HUES48 (cell line): ENCODE data around the gene VWDE.
A peak's percentile ranks its signal among the peaks of the same experiment; 100 is the strongest.

Experiments used
- H3K27ac ChIP-seq: one replicate; pipeline ENCODE4 v1.7.0; 2013; ENCODE audit warnings: low read depth, low read length, inconsistent platforms
- H3K27me3 ChIP-seq: 2 replicates; pipeline ENCODE4 v1.6.1; 2013; ENCODE audit warnings: mild to moderate bottlenecking, low read length; ENCODE audit not compliant: control insufficient read depth, insufficient read depth
- H3K36me3 ChIP-seq: 2 replicates; pipeline ENCODE4 v1.6.1; 2013; ENCODE audit warnings: low read length; ENCODE audit not compliant: control insufficient read depth, insufficient read depth
- H3K4me1 ChIP-seq: 2 replicates; pipeline ENCODE4 v1.6.1; 2013; ENCODE audit warnings: mild to moderate bottlenecking, low read length; ENCODE audit not compliant: control insufficient read depth, insufficient read depth
- H3K4me3 ChIP-seq: 2 replicates; pipeline ENCODE4 v1.5.1; 2013; ENCODE audit warnings: mild to moderate bottlenecking, low read depth, low read length
- H3K9ac ChIP-seq: 2 replicates; pipeline ENCODE4 v1.6.1; 2013; ENCODE audit warnings: mild to moderate bottlenecking, low read depth, low read length, moderate library complexity
- H3K9me3 ChIP-seq: 2 replicates; pipeline ENCODE4 v1.6.1; 2013; ENCODE audit warnings: low read length; ENCODE audit not compliant: control insufficient read depth, insufficient read depth

VWDE gene

GRCh38 chr7:12327922-12328321, 75.7 kb downstream of the VWDE start:
- Histone ChIP-seq H3K36me3 (peaks cover 18% of the 10 kb centered on the region), H3K27ac (peak overlapping the region; percentile 92), H3K4me3 (no peak overlapping the region), H3K27me3 (no peaks in the 10 kb centered on the region), H3K9ac (no peak overlapping the region), H3K4me1 (peaks cover 58% of the 10 kb centered on the region), H3K9me3 (no peaks in the 10 kb centered on the region)

DNA sequence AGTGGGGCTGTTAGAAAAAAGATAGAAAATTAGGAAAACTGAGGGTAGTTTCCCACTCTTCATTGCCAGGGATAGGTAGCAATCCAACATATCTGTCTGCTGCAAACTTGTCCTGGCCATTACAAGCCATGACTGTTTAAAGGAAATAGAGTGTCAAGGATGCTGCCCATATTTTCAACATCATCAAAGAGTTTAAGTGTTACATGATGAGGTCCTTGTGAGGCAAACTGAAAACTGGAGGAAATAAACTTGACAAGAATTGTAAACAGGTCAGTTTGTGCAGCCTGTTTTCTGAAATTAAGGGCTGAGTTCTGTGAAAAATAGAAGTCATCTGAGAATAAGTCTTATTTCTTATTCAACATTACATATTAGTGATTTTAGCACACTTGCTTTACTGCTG, 78.0 kb downstream of the VWDE start:
- Histone ChIP-seq H3K9me3 (no peaks in the 10 kb centered on the region), H3K4me1 (peaks cover 47% of the 10 kb centered on the region), H3K4me3 (no peak overlapping the region), H3K27ac (no peak overlapping the region), H3K9ac (no peak overlapping the region), H3K27me3 (no peaks in the 10 kb centered on the region), H3K36me3 (peaks cover 11% of the 10 kb centered on the region)

- Histone ChIP-seq H3K4me3 (no peak overlapping the region), H3K27me3 (no peaks in the 10 kb centered on the region), H3K4me1 (peaks cover 26% of the 10 kb centered on the region), H3K36me3 (peaks cover 5% of the 10 kb centered on the region; the same call in 1 of the 2 replicates), H3K27ac (no peak overlapping the region), H3K9me3 (no peaks in the 10 kb centered on the region), H3K9ac (no peak overlapping the region)
Measured at GRCh38 chr7:12323415-12323814, 80.2 kb downstream of the VWDE start.

DNA sequence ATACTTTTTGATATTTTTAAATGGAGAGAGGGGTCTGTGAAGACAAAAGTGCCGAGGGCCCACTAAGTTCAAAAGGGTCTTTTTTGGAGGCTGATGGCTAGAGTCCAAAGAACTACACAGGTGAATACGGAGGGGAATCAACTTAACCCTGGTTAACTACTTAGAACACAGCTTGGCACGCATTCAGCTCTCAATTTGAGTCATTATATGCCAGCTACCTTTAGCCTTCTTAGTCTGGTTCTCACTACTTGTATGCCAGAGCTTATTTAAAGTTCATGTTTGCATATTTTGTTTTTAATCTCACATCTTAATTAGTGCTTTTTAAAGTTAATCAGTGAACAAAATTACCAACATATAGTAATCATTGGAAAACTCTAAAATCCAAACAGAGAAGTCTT, 80.8 kb downstream of the VWDE start:
- H3K4me1 ChIP-seq = peaks cover 21% of the 10 kb centered on the region
- H3K27ac ChIP-seq = peak overlapping the region; percentile 23
- no peak overlapping the region for H3K4me3 ChIP-seq
- H3K36me3 ChIP-seq = peaks cover 5% of the 10 kb centered on the region; the same call in 1 of the 2 replicates
- H3K27me3 ChIP-seq = no peaks in the 10 kb centered on the region
- H3K9ac ChIP-seq = no peak overlapping the region
- H3K9me3 ChIP-seq = no peaks in the 10 kb centered on the region

DNA sequence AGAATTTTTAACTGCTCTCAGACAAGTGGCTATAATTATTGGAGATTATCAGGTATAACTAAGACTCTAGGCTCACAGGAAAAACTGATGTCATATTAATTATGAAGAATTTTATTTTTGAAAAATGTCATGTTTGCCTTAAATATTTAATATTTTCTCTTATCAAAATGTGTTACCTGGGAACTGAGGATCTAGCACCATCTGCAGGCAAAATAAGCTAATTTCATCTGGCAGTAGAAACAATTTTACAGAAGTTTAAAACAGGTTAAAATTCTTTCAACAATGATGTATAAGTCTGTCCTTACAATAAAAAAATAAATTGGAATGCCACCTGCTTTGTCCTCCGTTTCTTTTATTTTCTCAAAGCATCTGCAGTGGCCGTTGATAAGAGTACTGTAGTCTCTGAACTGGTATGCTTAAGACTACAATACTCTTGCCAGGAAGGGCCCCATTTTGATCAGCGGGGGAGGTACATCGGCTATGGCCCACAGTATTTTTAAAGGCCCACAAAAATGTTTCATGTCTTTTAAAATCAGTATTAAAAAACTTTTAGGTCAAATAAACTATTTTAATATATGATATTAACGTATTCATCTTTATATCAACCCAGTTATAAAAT, 81.3 kb downstream of the VWDE start:
- H3K9me3 ChIP-seq = no peaks in the 10 kb centered on the region
- peaks cover 5% of the 10 kb centered on the region; the same call in 1 of the 2 replicates for H3K36me3 ChIP-seq

DNA sequence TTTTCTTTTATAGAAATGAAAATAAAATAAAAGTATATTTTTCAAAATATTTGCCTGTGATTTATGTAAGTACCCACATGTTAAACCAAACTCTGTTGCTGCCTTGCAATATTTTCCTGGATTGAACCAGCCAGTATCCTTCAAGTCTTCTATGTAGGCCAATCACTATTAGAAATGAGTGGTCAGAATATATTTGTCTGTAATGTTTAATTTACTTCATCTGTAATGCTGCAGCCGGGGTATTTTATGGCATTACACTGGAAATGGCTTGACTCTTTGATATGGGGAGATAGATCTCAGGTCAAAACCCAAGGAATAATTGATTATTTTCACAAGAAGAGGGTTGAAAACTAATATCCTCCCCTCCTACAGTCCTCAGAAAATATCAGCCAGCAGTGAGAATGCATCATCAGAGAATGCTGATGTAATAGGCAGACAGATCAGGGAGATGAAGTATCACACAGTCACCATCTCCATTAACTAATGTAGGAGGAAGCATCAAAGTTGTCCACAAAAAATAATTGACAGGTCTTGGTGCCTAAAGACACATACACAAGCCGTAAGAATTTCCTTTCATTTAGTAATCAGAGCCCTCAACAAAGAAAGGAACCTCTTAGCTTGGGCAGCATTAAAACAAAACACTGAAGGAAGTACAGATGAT, 82.5 kb downstream of the VWDE start:
- H3K36me3 ChIP-seq = peaks cover 5% of the 10 kb centered on the region; the same call in 1 of the 2 replicates
- no peak overlapping the region for H3K9ac ChIP-seq
- H3K9me3 ChIP-seq = no peaks in the 10 kb centered on the region
- no peaks in the 10 kb centered on the region for H3K27me3 ChIP-seq
- no peak overlapping the region for H3K4me3 ChIP-seq
- no peak overlapping the region for H3K27ac ChIP-seq
- H3K4me1 ChIP-seq = peaks cover 19% of the 10 kb centered on the region; the same call in 1 of the 2 replicates

More for the DNA sequence above, 81.3 kb downstream of the VWDE start:
- Histone ChIP-seq H3K27ac (no peak overlapping the region), H3K4me3 (no peak overlapping the region), H3K4me1 (peaks cover 19% of the 10 kb centered on the region; the same call in 1 of the 2 replicates), H3K9ac (no peak overlapping the region), H3K27me3 (no peaks in the 10 kb centered on the region)

DNA sequence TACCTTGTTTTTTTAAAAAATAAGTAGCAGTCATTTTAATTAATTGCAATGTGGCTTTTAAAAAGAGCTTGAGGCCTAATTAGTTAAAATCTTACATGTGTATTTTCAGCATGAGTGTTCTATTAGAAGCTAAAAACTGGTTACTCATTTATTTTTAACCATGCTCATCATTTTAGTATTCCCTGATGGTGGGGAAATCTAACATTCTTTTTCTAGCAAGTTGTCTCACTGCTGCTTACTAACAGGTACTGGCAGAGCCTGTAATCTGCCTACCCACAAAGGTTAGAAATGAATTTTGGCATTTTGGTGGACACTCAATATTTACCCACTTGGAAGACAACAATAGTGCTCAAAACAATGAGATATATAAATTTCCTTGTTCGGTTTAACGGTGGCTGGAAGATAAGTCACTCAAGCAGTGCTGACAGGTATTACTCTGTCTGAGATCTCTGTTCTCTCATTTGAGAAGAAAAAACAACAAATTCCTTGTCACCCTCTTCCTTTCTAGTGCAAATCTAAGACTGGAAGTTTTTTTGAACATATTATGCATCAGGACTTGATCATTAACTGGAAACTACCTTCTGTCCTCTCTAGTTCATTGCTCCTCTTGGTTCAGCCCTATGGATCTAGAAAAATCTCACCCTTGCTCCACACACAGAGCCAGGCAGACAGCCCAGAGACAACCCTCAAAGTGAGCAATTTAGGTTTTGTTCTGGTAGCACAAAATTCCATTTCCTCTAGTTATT, 83.3 kb downstream of the VWDE start:
- H3K36me3 ChIP-seq = no peaks in the 10 kb centered on the region
- H3K9me3 ChIP-seq = no peaks in the 10 kb centered on the region
- H3K27ac ChIP-seq = no peak overlapping the region
- H3K9ac ChIP-seq = no peak overlapping the region
- no peak overlapping the region for H3K4me3 ChIP-seq
- peaks cover 19% of the 10 kb centered on the region; the same call in 1 of the 2 replicates for H3K4me1 ChIP-seq
- H3K27me3 ChIP-seq = no peaks in the 10 kb centered on the region

- Histone ChIP-seq H3K27me3 (no peaks in the 10 kb centered on the region), H3K9ac (no peak overlapping the region), H3K9me3 (no peaks in the 10 kb centered on the region), H3K4me1 (no peaks in the 10 kb centered on the region; the same call in 1 of the 2 replicates), H3K27ac (no peak overlapping the region), H3K36me3 (no peaks in the 10 kb centered on the region), H3K4me3 (no peak overlapping the region)
Measured at GRCh38 chr7:12317675-12318074, 86.0 kb downstream of the VWDE start.

- H3K36me3 ChIP-seq = no peaks in the 10 kb centered on the region
- no peak overlapping the region for H3K4me3 ChIP-seq
- H3K9ac ChIP-seq = no peak overlapping the region
- H3K27me3 ChIP-seq = no peaks in the 10 kb centered on the region
- H3K4me1 ChIP-seq = no peaks in the 10 kb centered on the region
- no peak overlapping the region for H3K27ac ChIP-seq
- no peaks in the 10 kb centered on the region for H3K9me3 ChIP-seq
Measured at GRCh38 chr7:12316925-12317324, 86.7 kb downstream of the VWDE start.

DNA sequence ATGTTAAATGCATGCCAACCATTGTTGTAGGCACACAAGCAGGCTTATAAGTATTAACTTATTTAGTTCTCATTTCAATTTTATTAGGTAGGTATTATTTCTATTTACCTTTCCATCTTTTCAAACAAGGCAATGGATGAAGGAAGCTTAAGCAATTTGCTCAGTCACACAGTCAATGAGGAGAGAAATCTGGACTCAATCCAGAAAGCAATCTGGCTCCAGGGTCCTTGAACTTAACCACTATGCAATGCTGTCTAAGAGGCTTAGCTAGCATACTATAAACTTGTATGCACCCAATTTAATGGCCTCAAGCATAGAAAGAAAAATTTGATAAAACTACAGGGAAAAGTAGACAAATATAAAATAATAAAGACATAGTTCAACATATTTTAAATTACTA, 88.6 kb downstream of the VWDE start:
- Histone ChIP-seq H3K27me3 (no peaks in the 10 kb centered on the region), H3K9me3 (no peaks in the 10 kb centered on the region), H3K4me3 (no peak overlapping the region), H3K27ac (no peak overlapping the region), H3K36me3 (no peaks in the 10 kb centered on the region), H3K4me1 (no peaks in the 10 kb centered on the region), H3K9ac (no peak overlapping the region)

DNA sequence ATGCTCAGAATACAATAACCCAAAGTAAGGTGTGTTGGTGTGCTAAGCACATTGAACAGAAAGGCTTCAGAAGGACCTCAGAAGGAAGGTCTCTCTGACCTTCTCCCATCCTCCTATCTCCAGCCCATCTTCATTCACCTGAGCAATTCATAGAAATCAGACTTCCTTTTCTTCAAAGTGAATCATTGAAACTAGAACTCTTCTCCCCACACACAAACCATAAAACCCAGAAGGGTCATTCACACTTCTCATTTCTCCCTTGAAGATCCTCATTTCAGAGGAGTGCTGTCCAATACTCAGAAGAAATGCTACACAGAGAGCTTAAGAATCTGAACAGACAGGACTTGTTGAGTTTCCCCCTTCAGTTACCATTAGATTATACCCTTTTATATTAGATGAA, 89.5 kb downstream of the VWDE start:
- no peak overlapping the region for H3K9ac ChIP-seq
- H3K9me3 ChIP-seq = no peaks in the 10 kb centered on the region
- no peak overlapping the region for H3K27ac ChIP-seq
- H3K36me3 ChIP-seq = no peaks in the 10 kb centered on the region
- H3K4me1 ChIP-seq = no peaks in the 10 kb centered on the region
- H3K27me3 ChIP-seq = no peaks in the 10 kb centered on the region
- H3K4me3 ChIP-seq = no peak overlapping the region
